Measurements from ENCODE around the gene PRKCA.

PRKCA gene

DNA sequence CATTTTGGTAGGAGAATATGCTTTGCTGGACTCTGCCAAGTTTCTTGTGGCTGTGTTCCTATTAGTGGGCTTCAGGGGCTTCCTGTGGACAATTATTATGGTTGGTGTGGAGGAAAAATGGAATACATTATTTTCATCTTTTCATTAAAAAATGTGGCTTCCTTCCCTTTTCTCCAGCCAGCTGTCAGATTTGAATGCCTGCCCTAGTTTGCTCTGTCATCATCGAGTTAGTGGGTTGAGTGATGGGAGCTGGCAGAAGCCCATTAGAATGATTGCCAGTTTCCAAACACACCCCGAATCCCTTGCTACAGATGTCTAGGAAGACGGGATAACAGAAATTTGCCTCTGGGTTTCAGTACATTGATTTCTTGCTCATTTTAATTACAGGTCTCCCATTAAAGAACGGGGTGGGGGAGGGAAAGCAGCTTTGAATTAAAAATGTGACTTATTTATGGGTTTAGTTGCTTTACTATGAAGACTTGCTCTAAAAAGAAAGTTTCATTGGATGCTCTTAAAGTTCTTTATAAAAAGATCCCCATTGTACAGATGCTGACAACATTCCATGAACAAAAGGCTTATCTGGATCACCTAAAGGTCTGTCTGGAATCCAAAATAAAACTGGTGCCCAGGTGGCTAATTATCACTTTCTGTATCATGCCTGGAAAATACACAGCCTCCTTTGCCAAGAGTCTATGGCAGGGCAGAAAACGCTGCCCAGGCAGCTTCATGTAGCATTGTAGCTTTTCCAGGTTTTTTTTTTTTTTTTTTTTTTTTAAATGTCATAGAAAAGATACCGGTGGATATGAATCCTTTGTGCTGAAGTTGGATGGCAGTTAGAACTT, 103.6 kb downstream of the PRKCA start:
- H3K4me3 ChIP-seq (ENCODE audit: low read length) = no peak overlapping the region
- DNase-seq (ENCODE audit: low read depth) = no peak
- TF ChIP-seq, protein P1, sequence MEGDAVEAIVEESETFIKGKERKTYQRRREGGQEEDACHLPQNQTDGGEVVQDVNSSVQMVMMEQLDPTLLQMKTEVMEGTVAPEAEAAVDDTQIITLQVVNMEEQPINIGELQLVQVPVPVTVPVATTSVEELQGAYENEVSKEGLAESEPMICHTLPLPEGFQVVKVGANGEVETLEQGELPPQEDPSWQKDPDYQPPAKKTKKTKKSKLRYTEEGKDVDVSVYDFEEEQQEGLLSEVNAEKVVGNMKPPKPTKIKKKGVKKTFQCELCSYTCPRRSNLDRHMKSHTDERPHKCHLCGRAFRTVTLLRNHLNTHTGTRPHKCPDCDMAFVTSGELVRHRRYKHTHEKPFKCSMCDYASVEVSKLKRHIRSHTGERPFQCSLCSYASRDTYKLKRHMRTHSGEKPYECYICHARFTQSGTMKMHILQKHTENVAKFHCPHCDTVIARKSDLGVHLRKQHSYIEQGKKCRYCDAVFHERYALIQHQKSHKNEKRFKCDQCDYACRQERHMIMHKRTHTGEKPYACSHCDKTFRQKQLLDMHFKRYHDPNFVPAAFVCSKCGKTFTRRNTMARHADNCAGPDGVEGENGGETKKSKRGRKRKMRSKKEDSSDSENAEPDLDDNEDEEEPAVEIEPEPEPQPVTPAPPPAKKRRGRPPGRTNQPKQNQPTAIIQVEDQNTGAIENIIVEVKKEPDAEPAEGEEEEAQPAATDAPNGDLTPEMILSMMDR (conservative IDR thresholded peaks at IDR 0.05; ENCODE audit: low read depth, low read length) = no peak

DNA sequence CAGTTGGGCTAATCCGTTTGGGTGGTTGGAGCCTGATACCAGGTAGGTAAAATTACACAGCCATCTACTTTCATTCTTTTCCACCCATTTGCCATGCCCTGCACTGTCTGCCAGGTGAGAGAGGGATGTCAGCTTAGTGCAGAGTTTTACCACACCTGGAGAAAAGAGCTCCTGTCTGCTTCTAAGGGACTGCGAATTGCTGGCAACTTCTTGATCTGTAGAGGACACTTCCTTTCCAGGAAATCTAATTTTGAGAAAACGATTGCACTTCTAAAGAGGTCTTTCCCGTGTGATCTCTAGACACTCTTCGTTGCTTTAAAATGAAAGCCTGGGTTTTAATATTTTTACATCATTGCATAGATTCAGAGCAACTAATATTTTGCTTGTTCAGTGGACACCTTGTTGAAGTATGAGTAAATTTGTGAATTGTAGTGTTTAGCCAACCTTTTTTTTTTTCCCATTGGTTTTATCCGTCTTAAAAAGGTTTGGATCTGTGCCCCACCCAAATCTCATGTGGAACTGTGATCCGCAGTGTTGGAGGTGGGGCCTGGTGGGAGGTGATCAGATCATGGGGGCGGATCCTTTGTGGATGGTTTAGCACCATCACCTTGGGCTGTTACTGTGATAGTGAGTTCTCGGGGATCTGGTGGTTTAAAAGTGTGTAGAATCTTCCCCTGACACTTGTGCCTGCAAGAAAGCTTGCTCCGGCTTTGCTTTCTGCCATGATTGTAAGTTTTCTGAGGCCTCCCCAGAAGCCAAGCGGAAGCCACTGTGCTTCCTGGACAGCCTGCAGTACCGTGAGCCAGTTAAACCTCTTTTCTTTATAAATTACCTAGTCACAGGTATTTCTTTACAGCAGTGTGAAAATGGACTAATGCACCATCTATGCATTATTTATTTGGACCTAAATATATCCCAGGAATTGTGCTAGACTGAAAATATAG, 104.6 kb downstream of the PRKCA start:
- DNase-seq (ENCODE audit: low read depth) = no peak

DNA sequence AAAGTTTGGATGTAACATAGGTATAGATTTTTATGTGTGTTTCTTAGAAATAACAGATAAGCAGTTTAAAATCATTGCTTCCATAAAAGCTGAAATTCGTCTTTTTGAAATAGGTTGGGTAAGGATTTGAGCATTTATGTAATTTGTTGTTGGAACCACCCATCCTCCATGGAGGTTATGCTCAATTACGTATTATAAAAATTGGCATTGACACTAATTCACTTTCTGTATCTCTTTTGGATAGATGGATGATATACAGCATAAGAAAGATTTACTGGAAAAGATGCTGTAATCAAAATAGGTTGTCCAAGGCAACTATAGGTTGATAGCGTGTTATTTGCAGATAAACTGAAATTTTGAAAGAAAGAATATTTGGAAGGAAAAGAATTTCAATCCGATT, 105.5 kb downstream of the PRKCA start:
- no peak overlapping the region for H3K4me3 ChIP-seq (ENCODE audit: low read length)
- no peak for DNase-seq (ENCODE audit: low read depth)

More for the DNA sequence above, 104.6 kb downstream of the PRKCA start:
- TF ChIP-seq, protein P1 (conservative IDR thresholded peaks at IDR 0.05; ENCODE audit: low read depth, low read length) = no peak
- H3K4me3 ChIP-seq (ENCODE audit: low read length) = no peak overlapping the region

DNA sequence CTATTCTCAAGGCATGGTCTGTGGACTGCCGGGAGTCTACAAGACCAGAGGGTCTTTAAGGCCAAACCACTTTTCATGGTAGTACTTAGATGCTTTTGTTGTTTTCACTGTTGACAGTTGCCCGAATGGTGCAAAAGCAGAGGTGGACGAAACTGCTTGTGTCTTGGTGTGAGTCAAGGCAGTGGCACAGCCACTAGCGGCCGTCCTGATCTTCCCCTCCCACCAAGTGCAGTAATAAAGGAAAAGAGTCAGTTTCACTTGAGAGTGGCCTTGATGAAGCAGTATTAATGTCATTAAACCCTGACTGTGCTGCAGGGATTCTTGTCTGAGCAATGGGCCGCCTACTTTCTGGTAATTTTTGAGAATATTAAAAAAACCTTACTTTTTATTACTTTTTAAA, 109.1 kb downstream of the PRKCA start:
- DNase-seq (ENCODE audit: low read depth) = no peak
- TF ChIP-seq, protein P1 (conservative IDR thresholded peaks at IDR 0.05; ENCODE audit: low read depth, low read length) = no peak
- no peak overlapping the region for H3K4me3 ChIP-seq (ENCODE audit: low read length)

More for the DNA sequence above, 105.5 kb downstream of the PRKCA start:
- TF ChIP-seq, protein P1 (conservative IDR thresholded peaks at IDR 0.05; ENCODE audit: low read depth, low read length) = no peak

DNA sequence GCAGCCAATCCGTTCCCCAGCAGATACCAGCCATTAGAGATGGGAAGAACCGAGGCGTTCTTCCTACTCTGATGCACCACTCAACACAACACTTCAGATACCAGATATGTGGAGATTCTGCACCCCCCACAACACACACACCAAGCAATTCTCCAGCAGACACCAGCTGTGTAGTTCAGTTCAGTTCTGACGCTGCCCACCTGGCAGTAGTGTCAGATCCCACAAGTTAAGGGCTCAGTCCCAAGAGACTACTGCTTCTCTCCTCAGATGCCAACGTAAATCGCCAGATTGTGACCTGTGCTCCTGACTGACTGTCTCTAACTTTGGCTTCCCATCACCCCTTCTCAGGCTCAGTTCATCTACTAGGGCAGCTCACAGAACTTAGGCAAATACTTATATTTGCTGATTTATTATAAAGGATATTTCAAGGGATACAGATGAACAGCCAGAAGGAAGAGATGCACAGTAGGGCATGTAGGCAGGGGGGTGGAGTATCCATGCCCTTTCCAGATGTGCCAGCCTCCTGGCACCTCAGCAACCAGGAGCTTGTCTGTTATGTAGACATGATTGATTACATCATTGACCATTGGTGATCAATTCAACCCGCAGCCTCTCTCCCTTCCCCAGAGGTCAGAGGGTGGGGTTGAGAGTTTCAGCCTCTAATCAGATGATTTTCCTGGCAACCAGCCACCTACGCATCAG, 110.6 kb downstream of the PRKCA start:
- H3K4me3 ChIP-seq (ENCODE audit: low read length) = no peak overlapping the region
- TF ChIP-seq, protein P1 (conservative IDR thresholded peaks at IDR 0.05; ENCODE audit: low read depth, low read length) = no peak
- no peak for DNase-seq (ENCODE audit: low read depth)

DNA sequence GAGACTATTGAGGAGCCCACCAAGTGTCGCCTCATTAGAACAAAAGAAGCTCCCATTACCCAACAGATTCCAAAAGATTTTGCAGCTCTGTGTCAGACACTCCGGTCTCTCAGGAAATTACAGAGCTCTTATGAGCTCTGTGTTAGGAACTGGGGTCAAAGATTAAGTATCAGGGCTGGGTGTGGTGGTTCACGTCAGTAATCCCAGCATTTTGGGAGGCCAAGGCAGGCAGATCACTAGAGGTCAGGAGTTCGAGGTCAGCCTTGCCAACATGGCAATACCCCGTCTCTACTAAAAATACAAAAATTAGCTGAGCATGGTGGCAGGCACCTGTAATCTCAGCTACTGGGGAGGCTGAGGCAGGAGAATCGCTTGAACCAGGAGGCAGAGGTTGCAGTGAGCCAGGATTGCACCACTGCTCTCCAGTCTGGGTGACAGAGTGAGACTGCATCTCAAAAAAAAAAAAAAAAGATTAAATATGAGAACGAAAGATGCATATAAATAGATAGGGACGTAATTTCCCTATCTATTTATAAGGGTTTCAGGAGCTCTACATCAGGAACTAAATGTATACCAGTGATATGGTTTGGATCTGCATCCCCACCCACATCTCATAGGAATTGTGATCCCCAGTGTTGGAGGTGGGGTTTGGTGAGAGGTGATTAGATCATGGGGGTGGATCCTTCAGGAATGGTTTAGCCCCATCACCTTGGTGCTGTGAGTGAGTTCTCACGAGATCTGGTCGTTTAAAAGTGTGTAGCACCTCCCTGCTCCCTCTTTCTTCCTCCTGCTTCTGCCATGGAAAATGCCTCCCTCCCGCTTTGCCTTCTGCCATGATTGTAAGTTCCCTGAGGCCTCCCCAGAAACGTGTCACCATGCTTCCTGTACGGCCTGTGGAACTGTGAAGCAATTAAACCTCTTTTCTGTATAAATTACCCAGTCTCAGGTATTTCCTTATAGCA, 111.4 kb downstream of the PRKCA start:
- H3K4me3 ChIP-seq (ENCODE audit: low read length) = no peak overlapping the region
- TF ChIP-seq, protein P1 (conservative IDR thresholded peaks at IDR 0.05; ENCODE audit: low read depth, low read length) = no peak
- no peak for DNase-seq (ENCODE audit: low read depth)

Measured in retinal pigment epithelial cell (primary cell).